H1 (cell line): ENCODE data around the gene TMPRSS11B.

Source experiments
- CHD2 ChIP-seq: IDR thresholded peaks from 2 replicates; pipeline ENCODE4 v1.6.1; 2012; ENCODE audit warnings: low read length, improper control_type of control experiment
- EGR1 ChIP-seq: IDR thresholded peaks from 2 replicates; pipeline ENCODE4 v1.6.1; 2011; ENCODE audit warnings: low read depth, low read length, borderline replicate concordance
- KDM5A ChIP-seq: fragments of 200-600 bp; IDR thresholded peaks from 2 replicates; pipeline ENCODE4 v1.7.1; 2012; ENCODE audit warnings: mild to moderate bottlenecking, low read length, inconsistent platforms, mixed read lengths
- POLR2A ChIP-seq, 2 experiments: IDR thresholded peaks; 1 replicate in 1 of 2; 2 replicates in 1 of 2; pipeline ENCODE4 v1.6.1; 2011; ENCODE audit warnings: low read depth in 2 of 2, low read length in 2 of 2, mild to moderate bottlenecking in 2 of 2; ENCODE audit errors: control extremely low read depth in 1 of 2
- POLR2AphosphoS5 ChIP-seq: IDR thresholded peaks from 2 replicates; pipeline ENCODE4 v1.6.1; 2011; ENCODE audit warnings: low read depth, low read length
- RFX5 ChIP-seq: IDR thresholded peaks from 2 replicates; pipeline ENCODE4 v1.6.1; 2011; ENCODE audit warnings: low read depth, low read length, improper control_type of control experiment, borderline replicate concordance
- SUZ12 ChIP-seq: fragments of 200-600 bp; sonication (generic); IDR thresholded peaks from 2 replicates; pipeline ENCODE4 v1.6.1; 2012; ENCODE audit warnings: mild to moderate bottlenecking, inconsistent platforms, low read length, moderate library complexity, mixed read lengths
- TAF1 ChIP-seq: IDR thresholded peaks from 2 replicates; pipeline ENCODE4 v1.6.1; 2011; ENCODE audit warnings: mild to moderate bottlenecking, low read depth, low read length
- TAF7 ChIP-seq: optimal IDR thresholded peaks from 2 replicates; pipeline ENCODE3; 2011; ENCODE audit warnings: low read depth, mild to moderate bottlenecking, inconsistent platforms, low read length, moderate library complexity, borderline replicate concordance
- TBP ChIP-seq: IDR thresholded peaks from 2 replicates; pipeline ENCODE4 v1.6.1; 2011; ENCODE audit warnings: low read depth, low read length, improper control_type of control experiment
- TF ChIP-seq, protein P1 (sequence below), 3 experiments: IDR thresholded peaks; 1 replicate in 2 of 3; 2 replicates in 1 of 3; pipeline versions ENCODE4 v1.5.1 to v1.6.1; 2011; ENCODE audit warnings: low read length in 3 of 3, mild to moderate bottlenecking in 3 of 3, inconsistent platforms in 2 of 3, low read depth in 1 of 3, moderate library complexity in 1 of 3; ENCODE audit not compliant: insufficient read depth in 1 of 3; ENCODE audit errors: control extremely low read depth in 1 of 3

DNA sequence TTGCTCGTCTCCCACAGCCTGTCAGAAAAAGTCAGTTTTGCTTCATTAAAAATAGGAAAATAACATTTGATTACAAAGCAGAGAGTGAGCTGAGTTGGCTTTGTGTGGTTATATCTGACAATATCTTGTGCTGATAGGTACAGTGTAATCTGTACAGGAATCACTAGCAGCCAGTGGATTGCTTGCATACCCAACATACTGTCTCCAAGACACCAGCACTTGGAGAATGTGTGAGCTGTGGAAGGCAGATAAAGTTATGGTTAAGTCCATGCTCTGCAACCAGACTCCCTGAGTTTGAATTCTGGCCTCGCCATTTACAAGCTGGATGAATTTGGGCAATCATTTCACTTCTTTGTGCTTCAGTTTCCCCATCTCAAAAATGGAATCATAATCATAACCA, 58.3 kb downstream of the TMPRSS11B start:
- TF ChIP-seq TBP (no peak), KDM5A (no peak), TAF1 (no peak), TAF7 (no peak), EGR1 (no peak), POLR2A (IDR thresholded peaks at IDR 0.05; ENCODE audit: control extremely low read depth in 1 of 2, low read depth in 2 of 2, low read length in 2 of 2) (no peak), CHD2 (no peak), RFX5 (no peak), SUZ12 (no peak), POLR2AphosphoS5 (no peak)
- TF ChIP-seq, protein P1, sequence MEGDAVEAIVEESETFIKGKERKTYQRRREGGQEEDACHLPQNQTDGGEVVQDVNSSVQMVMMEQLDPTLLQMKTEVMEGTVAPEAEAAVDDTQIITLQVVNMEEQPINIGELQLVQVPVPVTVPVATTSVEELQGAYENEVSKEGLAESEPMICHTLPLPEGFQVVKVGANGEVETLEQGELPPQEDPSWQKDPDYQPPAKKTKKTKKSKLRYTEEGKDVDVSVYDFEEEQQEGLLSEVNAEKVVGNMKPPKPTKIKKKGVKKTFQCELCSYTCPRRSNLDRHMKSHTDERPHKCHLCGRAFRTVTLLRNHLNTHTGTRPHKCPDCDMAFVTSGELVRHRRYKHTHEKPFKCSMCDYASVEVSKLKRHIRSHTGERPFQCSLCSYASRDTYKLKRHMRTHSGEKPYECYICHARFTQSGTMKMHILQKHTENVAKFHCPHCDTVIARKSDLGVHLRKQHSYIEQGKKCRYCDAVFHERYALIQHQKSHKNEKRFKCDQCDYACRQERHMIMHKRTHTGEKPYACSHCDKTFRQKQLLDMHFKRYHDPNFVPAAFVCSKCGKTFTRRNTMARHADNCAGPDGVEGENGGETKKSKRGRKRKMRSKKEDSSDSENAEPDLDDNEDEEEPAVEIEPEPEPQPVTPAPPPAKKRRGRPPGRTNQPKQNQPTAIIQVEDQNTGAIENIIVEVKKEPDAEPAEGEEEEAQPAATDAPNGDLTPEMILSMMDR (IDR thresholded peaks at IDR 0.05; ENCODE audit: control extremely low read depth in 1 of 3, insufficient read depth in 1 of 3, low read depth in 1 of 3, low read length in 3 of 3) = no peak
